ENCODE data around the gene CDK6.
A peak's percentile ranks its signal among the peaks of the same experiment; 100 is the strongest.

Gene CDK6

GRCh38 chr7:92685136-92686042 is 151.0 kb downstream of the CDK6 start:
- DNase-seq (ENCODE audit: low read depth in 2 of 3, low spot score in 1 of 3): peak; percentile 42 to 53 (median 43)

- no peak for DNase-seq (ENCODE audit: low read depth in 2 of 3, low spot score in 1 of 3)
Measured at GRCh38 chr7:92684274-92684673, 152.1 kb downstream of the CDK6 start.

- no peak for DNase-seq (ENCODE audit: low read depth in 2 of 3, low spot score in 1 of 3)
Measured at GRCh38 chr7:92682903-92683539, 153.4 kb downstream of the CDK6 start.

GRCh38 chr7:92682330-92682729 is 154.0 kb downstream of the CDK6 start:
- DNase-seq (ENCODE audit: low read depth in 2 of 3, low spot score in 1 of 3): no peak

GRCh38 chr7:92681633-92682032 is 154.7 kb downstream of the CDK6 start:
- DNase-seq (ENCODE audit: low read depth in 2 of 3, low spot score in 1 of 3): no peak

GRCh38 chr7:92680442-92680841 is 155.9 kb downstream of the CDK6 start:
- DNase-seq (ENCODE audit: low read depth in 2 of 3, low spot score in 1 of 3): no peak

GRCh38 chr7:92678291-92678920 is 158.0 kb downstream of the CDK6 start:
- DNase-seq (ENCODE audit: low read depth in 2 of 3, low spot score in 1 of 3): no peak

GRCh38 chr7:92674379-92674778 is 162.0 kb downstream of the CDK6 start:
- DNase-seq (ENCODE audit: low read depth in 2 of 3, low spot score in 1 of 3): no peak

- no peak for DNase-seq (ENCODE audit: low read depth in 2 of 3, low spot score in 1 of 3)
Measured at GRCh38 chr7:92671505-92672169, 164.7 kb downstream of the CDK6 start.

- DNase-seq (ENCODE audit: low read depth in 2 of 3, low spot score in 1 of 3): no peak
Measured at GRCh38 chr7:92670204-92670851, 166.0 kb downstream of the CDK6 start.

GRCh38 chr7:92669616-92670165 is 166.7 kb downstream of the CDK6 start:
- DNase-seq (ENCODE audit: low read depth in 2 of 3, low spot score in 1 of 3): no peak

- no peak for DNase-seq (ENCODE audit: low read depth in 2 of 3, low spot score in 1 of 3)
Measured at GRCh38 chr7:92668564-92668963, 167.8 kb downstream of the CDK6 start.

- DNase-seq (ENCODE audit: low read depth in 2 of 3, low spot score in 1 of 3): no peak
Measured at GRCh38 chr7:92667816-92668535, 168.4 kb downstream of the CDK6 start.

GRCh38 chr7:92665926-92666325 is 170.4 kb downstream of the CDK6 start:
- no peak for DNase-seq (ENCODE audit: low read depth in 2 of 3, low spot score in 1 of 3)

- no peak for DNase-seq (ENCODE audit: low read depth in 2 of 3, low spot score in 1 of 3)
Measured at GRCh38 chr7:92661651-92662050, 174.7 kb downstream of the CDK6 start.

- no peak for DNase-seq (ENCODE audit: low read depth in 2 of 3, low spot score in 1 of 3)
Measured at GRCh38 chr7:92658671-92659070, 177.7 kb downstream of the CDK6 start.

- no peak for DNase-seq (ENCODE audit: low read depth in 2 of 3, low spot score in 1 of 3)
Measured at GRCh38 chr7:92657391-92657790, 179.0 kb downstream of the CDK6 start.

GRCh38 chr7:92656121-92656520 is 180.3 kb downstream of the CDK6 start:
- no peak for DNase-seq (ENCODE audit: low read depth in 2 of 3, low spot score in 1 of 3)

- DNase-seq (ENCODE audit: low read depth in 2 of 3, low spot score in 1 of 3): no peak
Measured at GRCh38 chr7:92655346-92655884, 181.0 kb downstream of the CDK6 start.

GRCh38 chr7:92653136-92653535 is 183.2 kb downstream of the CDK6 start:
- no peak for DNase-seq (ENCODE audit: low read depth in 2 of 3, low spot score in 1 of 3)
